KG1 (cell line): ENCODE data around the gene SPEM3.

Experiments used
- DNase-seq: peaks from one replicate; lab custom pipeline; 2025; lab: John Stamatoyannopoulos, UW

The SPEM3 gene

GRCh38 chr17:7403977-7404736, 24.5 kb upstream of the SPEM3 start, which contains the start of gene TMEM256:
TMEM256 (minus strand) TSS chr17:7404097; CDS start chr17:7404084, 13 bp downstream.
- DNase-seq = peak; percentile 72

GRCh38 chr17:7404737-7405349, 23.8 kb upstream of the SPEM3 start:
- no peak for DNase-seq

GRCh38 chr17:7405350-7406234, 23.1 kb upstream of the SPEM3 start:
- no peak for DNase-seq

- no peak for DNase-seq
Observed at GRCh38 chr17:7406235-7406825, 22.3 kb upstream of the SPEM3 start.

- no peak for DNase-seq
Observed at GRCh38 chr17:7407082-7407481, 21.6 kb upstream of the SPEM3 start.

DNA sequence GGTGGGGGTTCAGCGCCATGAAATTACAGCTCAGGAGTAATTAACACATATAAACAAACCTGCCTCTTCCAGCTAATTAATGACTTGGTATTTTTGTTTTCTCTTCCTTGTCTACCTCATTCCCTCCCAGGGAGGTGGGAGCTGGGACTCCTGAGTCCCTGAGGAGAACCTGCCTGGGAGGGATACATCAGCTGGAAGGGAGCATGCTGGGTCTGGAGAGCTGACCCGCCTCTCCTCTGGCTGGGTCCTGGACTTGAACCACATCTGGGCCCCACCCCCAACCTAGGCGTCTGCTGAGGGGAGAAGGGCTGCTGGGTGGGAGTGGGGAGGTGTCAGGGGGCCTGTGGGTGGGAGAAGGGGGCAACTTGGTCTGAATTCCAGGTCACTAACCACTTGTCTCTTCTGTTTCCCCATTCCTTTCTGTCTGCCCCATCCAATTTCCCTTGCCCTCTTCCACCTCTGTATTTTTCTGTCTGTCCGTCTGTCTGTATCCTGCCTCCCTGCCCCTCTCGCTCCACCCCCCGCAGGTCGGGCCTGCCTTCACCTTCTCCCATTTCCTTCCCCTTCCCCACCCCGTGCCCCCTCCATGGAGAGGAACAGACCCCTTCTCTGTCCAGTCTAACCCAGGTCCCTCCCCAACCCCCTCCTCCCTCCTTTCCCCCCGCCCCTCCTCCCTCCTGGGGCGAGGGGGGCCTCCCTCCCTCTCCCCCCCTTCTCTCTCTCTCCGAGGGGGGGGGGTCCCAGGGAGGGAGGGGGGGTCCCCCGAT, 21.0 kb upstream of the SPEM3 start, which contains the start of gene NLGN2:
TSS of gene NLGN2 (plus strand) at position 361 of the 767 bp plus-strand sequence. CDS start 411 bp downstream, outside the sequence.
- no peak for DNase-seq

DNA sequence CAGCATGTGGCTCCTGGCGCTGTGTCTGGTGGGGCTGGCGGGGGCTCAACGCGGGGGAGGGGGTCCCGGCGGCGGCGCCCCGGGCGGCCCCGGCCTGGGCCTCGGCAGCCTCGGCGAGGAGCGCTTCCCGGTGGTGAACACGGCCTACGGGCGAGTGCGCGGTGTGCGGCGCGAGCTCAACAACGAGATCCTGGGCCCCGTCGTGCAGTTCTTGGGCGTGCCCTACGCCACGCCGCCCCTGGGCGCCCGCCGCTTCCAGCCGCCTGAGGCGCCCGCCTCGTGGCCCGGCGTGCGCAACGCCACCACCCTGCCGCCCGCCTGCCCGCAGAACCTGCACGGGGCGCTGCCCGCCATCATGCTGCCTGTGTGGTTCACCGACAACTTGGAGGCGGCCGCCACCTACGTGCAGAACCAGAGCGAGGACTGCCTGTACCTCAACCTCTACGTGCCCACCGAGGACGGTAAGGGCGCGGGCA, 20.4 kb upstream of the SPEM3 start:
- DNase-seq = no peak

DNA sequence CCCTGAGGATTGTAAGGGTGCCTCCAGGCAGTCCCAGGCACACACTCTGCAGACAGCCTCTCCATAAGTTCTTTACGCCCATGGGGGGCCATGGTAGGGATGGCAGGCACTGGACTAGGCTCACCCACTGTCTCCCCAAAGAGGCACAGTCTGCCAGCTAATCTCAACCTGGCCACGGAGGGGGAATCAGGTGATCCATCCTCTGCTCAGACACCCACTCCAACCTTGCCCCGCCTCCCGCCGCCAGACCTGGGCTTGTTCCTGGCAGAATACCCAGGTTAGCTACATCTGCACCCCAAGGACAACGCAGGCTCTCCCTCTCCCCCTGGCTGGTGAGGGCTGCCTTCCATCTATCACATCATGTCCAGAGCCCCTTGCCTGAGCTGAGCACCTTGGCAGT, 19.8 kb upstream of the SPEM3 start:
- DNase-seq = no peak

GRCh38 chr17:7409716-7410115, 18.9 kb upstream of the SPEM3 start:
- no peak for DNase-seq

DNA sequence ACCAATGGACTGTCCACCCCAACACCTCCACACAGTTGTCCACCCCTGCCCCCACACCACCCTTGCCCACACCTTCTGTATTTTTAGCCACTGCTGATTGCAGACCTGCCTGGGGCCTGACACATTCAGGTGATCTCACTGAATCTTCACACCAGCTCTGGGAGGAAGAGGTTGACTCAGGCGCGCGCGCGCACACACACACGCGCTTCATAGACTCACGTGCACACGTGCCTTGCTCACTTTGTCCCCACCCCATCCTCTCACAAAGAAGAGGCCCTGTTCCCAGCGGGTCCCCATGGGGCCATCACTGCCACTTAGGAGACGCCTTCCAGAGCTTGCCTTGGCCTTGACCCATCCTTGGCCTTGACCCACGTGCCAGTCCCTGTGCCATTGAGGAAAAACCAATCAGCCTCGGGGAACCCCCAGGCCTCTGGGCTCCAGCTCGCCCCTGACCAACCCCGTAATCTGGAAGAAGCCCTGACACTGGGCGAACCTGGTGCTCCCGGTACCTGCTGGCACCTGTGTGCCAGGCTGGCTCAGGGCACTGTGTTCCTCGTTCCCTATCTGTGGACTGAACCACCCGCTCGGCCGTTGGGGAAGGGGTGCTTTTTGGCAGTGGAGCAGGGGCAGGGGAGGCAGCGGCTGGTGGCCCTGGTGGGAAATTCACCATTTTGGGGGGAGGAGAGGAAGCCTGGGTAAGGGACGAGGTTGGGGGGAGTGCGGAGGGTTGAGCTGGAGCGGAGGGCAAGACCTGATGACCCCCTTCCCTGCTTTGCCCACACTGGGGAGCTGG, 17.8 kb upstream of the SPEM3 start:
- DNase-seq = no peak

DNA sequence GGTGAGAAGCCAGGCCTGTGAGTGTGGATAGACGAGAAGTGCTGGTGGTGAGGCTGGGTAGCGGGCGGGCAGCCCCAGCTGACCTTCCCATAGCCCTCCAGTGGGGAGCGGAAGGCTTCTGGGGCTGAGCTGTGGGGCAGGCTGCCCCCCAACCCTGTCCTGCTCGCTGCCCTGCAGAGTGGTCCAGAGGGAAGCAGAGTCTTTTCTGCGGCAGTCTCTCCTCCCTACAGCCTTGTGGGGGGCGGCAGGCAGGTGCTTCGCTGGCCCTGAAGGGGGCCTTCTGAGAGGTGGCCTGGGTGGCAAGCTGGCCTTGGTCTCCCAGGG, 17.3 kb upstream of the SPEM3 start:
- DNase-seq = no peak

DNA sequence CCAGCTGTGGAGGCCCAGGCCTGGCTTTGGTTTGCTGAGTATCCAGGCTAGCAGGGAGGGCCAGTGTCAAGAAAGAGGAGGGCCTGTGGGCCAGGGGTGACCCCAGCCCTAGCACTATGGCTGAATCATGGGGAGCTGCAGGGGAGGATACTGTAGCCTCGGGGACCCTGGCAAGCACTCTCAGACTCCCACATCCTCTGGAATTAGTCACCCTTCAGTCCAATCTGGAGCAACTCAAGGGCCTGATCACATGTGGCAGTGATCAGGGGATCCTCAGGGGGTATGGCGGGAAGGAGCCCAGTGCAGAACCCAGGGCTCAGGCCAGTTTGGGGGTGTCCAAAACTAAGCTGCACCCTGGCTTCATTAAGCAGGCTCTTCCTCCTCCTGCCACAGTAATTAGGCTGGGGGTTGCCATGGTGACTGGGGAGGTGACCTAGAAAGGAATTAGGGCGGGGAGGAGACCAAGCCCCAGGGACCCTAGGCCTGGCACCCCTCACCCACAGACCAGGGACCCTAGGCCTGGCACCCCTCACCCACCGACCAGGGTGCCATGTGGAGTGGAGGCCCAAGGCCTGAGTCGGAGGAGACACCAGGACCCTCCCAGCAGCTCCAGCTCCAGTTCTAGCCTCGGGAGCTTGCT, 15.2 kb upstream of the SPEM3 start:
- DNase-seq = no peak

- no peak for DNase-seq
Observed at GRCh38 chr17:7414837-7415236, 13.8 kb upstream of the SPEM3 start.

DNA sequence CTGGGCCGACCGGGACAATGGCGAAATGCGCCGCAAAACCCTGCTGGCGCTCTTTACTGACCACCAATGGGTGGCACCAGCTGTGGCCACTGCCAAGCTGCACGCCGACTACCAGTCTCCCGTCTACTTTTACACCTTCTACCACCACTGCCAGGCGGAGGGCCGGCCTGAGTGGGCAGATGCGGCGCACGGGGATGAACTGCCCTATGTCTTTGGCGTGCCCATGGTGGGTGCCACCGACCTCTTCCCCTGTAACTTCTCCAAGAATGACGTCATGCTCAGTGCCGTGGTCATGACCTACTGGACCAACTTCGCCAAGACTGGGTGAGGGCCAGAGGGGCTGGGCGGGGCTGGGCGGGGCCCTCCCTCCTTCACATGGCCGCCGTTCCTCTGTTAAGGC, 12.9 kb upstream of the SPEM3 start:
- no peak for DNase-seq

GRCh38 chr17:7416323-7416722, 12.3 kb upstream of the SPEM3 start:
- DNase-seq = no peak

DNA sequence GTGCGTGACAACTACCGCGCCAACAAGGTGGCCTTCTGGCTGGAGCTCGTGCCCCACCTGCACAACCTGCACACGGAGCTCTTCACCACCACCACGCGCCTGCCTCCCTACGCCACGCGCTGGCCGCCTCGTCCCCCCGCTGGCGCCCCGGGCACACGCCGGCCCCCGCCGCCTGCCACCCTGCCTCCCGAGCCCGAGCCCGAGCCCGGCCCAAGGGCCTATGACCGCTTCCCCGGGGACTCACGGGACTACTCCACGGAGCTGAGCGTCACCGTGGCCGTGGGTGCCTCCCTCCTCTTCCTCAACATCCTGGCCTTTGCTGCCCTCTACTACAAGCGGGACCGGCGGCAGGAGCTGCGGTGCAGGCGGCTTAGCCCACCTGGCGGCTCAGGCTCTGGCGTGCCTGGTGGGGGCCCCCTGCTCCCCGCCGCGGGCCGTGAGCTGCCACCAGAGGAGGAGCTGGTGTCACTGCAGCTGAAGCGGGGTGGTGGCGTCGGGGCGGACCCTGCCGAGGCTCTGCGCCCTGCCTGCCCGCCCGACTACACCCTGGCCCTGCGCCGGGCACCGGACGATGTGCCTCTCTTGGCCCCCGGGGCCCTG, 11.5 kb upstream of the SPEM3 start:
- no peak for DNase-seq

DNA sequence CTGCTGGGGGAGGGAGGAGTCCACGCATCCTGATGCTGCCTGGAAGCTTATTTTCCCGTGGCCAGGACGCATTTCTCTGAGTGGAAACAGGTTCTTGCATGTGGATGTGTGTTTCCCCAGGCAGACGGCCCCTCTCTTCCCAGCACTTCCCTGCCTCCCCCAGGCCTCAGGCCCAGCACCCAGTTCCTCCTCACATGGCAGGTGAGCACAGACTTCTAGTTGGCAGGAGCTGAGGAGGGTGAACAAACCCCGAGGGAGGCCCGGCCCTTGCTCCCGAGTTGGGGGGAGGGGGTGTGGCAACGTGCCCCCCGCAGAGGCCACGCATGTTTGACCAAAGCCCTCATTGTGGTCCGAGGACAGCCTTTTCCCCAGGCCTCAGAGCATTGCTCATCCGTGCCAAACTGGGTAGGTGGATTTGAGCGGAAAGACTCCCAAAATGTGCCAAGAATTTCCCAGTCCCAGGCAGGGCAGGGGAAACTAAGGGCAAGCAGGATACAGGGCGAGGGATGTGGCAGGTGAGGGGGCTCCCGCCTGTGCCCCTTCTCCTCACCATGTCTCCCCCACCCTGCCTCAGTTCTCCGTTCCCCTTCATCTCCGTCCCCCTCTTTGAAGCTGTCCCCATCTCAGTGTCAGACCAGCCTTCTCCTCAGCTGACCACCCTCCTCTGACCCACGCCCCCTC, 10.0 kb upstream of the SPEM3 start:
- DNase-seq = no peak

DNA sequence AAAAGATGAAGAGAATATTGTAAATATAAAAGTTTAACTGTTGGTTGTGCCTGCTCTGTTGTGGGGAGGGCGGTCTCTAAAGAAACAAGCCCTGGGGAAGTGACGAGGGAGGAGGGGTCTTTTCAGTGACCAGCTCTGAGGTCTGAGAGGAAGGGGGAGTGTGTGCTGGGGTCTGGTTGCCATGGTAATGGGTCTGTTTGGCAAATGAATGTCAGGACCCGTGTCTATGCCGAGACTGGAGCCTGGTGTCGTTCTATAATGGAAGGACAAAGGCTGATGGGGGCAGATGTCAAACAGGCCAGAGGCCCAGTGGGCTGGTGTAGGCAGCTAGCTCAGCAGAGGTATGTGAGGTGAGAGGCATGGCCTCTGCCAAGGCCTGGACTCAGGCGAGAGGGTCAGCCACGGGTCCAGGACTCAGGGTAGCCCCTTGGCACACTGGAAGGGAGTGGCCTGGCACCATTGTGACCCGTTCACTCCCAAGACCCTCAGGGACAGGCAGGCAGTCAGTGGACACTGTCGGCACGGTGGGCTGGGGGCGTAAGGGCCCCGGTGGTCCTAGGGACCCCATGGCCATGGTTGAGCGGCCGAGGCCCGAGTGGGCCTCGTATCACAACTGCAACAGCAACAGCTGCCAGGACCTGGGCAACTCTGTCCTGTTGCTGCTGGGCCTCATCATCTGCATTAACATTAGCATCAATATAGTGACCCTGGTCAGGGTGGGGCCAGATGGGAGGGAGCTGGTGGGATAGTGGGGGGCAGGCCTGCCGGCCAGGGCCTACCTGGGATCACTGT, 8.6 kb upstream of the SPEM3 start, which contains the start of gene SPEM1:
TSS of gene SPEM1 (plus strand) at position 506 of the 792 bp plus-strand sequence. CDS start at position 567, 61 bp downstream.
- DNase-seq = no peak
